Fibroblast of lung (primary cell): ENCODE results near the gene CPA5.

Experiments
- EZH2 ChIP-seq: IDR thresholded peaks from 2 replicates; pipeline ENCODE4 v1.5.1; 2012; ENCODE audit warnings: low read length, control low read depth, mild to moderate bottlenecking; ENCODE audit errors: missing control alignments
- TF ChIP-seq, protein P1 (sequence below), 2 donors: IDR thresholded peaks in 1 of 2; conservative IDR thresholded peaks in 1 of 2; 1 replicate in 1 of 2; 2 replicates in 1 of 2; pipeline ENCODE4 v1.5.1; 2011 to 2012; ENCODE audit warnings: low read length in 2 of 2, control low read depth in 1 of 2, inconsistent platforms in 1 of 2, low read depth in 1 of 2, mild to moderate bottlenecking in 1 of 2

DNA sequence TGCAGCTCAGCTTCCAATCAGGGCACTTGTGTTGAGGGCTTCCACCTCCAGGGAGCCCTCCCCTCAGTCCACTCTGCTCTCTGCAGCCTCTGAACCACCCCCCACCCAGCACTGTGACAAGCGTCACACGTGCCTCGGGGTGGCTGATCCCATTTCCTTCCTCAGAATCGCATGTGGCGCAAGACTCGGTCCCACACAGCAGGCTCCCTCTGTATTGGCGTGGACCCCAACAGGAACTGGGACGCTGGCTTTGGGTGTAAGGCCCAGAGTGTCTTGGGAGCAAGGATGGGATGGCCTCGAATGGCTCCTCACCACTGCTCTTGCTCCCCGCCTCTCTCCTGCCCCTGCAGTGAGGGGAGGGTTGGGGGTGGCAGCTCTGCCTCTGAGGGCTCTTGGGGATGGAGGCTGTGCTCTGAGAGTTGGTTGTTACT is 39.8 kb downstream of the CPA5 start:
- TF ChIP-seq, protein P1, sequence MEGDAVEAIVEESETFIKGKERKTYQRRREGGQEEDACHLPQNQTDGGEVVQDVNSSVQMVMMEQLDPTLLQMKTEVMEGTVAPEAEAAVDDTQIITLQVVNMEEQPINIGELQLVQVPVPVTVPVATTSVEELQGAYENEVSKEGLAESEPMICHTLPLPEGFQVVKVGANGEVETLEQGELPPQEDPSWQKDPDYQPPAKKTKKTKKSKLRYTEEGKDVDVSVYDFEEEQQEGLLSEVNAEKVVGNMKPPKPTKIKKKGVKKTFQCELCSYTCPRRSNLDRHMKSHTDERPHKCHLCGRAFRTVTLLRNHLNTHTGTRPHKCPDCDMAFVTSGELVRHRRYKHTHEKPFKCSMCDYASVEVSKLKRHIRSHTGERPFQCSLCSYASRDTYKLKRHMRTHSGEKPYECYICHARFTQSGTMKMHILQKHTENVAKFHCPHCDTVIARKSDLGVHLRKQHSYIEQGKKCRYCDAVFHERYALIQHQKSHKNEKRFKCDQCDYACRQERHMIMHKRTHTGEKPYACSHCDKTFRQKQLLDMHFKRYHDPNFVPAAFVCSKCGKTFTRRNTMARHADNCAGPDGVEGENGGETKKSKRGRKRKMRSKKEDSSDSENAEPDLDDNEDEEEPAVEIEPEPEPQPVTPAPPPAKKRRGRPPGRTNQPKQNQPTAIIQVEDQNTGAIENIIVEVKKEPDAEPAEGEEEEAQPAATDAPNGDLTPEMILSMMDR (conservative IDR thresholded peaks at IDR 0.05 in 1 of 2, IDR thresholded peaks at IDR 0.05 in 1 of 2; ENCODE audit: low read depth in 1 of 2, low read length in 2 of 2), result no peak
- no peak for TF ChIP-seq EZH2
